WTC11 (cell line): ENCODE results near the gene TRIM17. TPM values are rescaled to one million over a fixed set of nuclear protein-coding genes. Genes with fewer than 3 reads are reported as not detected.

ENCODE experiments used
- ATAC-seq: fragments of 200-7000 bp; cut with Tn5 transposase; 2 replicates; pipeline ENCODE4 v1.10.0; 2021; ENCODE audit warnings: mild to moderate bottlenecking, moderate library complexity
- CTCF ChIA-PET: fragments of 300-600 bp; sonication (Branson Sonifier 250); formaldehyde crosslinking; loops from one replicate; lab custom pipeline; 2021; ENCODE audit warnings: antibody characterized with exemption; lab: Charles Lee
- POLR2A ChIA-PET: fragments of 350-600 bp; sonication (Branson Sonifier 250); formaldehyde crosslinking; loops from one replicate; lab custom pipeline; 2021; ENCODE audit warnings: antibody characterized with exemption; lab: Charles Lee
- DNase-seq: peaks from one replicate; pipeline ENCODE4 v3.0.0; 2021; ENCODE audit warnings: low spot score
- H3K27ac Mint-ChIP-seq: 2 replicates; pipeline ENCODE4 v1.8.0; 2021; ENCODE audit warnings: mixed read lengths
- H3K27me3 Mint-ChIP-seq: 2 replicates; pipeline ENCODE4 v1.8.0; 2021; ENCODE audit warnings: low read depth, mild to moderate bottlenecking, moderate library complexity, mixed read lengths
- H3K36me3 Mint-ChIP-seq: 2 replicates; pipeline ENCODE4 v1.8.0; 2021; ENCODE audit warnings: mixed read lengths
- H3K4me1 Mint-ChIP-seq: 2 replicates; pipeline ENCODE4 v1.8.0; 2022; ENCODE audit warnings: mixed read lengths
- H3K4me3 Mint-ChIP-seq: 2 replicates; pipeline ENCODE4 v1.8.0; 2021; ENCODE audit warnings: mild to moderate bottlenecking, moderate library complexity, mixed read lengths
- H3K9me3 Mint-ChIP-seq: 2 replicates; pipeline ENCODE4 v1.8.0; 2021; ENCODE audit warnings: mixed read lengths
- ATF3 ChIP-seq: sonication (generic); formaldehyde crosslinking; conservative IDR thresholded peaks from 2 replicates; pipeline ENCODE4 v1.8.1; 2022; ENCODE audit warnings: mild to moderate bottlenecking, missing genetic modification reagents
- EMX1 ChIP-seq: fragments of 250-450 bp; sonication (Bioruptor Pico); IDR thresholded peaks from 2 replicates; pipeline ENCODE4 v1.8.0; 2021; ENCODE audit warnings: mild to moderate bottlenecking
- ERG ChIP-seq: fragments of 250-450 bp; sonication (Bioruptor Pico); IDR thresholded peaks from 2 replicates; pipeline ENCODE4 v1.8.0; 2021; ENCODE audit warnings: mild to moderate bottlenecking
- FOXK1 ChIP-seq: sonication (generic); formaldehyde crosslinking; IDR thresholded peaks from 2 replicates; pipeline ENCODE4 v1.8.0; 2022; ENCODE audit warnings: mild to moderate bottlenecking, moderate library complexity, missing genetic modification reagents
- GRHL2 ChIP-seq: fragments of 250-450 bp; sonication (Bioruptor Pico); IDR thresholded peaks from 2 replicates; pipeline ENCODE4 v1.8.0; 2022; ENCODE audit warnings: mild to moderate bottlenecking, moderate library complexity; ENCODE audit not compliant: insufficient replicate concordance, severe bottlenecking
- HMGXB4 ChIP-seq: sonication (generic); formaldehyde crosslinking; IDR thresholded peaks from 2 replicates; pipeline ENCODE4 v1.8.1; 2023; ENCODE audit warnings: mild to moderate bottlenecking, moderate library complexity, missing genetic modification reagents
- IRF1 ChIP-seq: sonication (generic); formaldehyde crosslinking; IDR thresholded peaks from 2 replicates; pipeline ENCODE4 v1.8.0; 2023; ENCODE audit warnings: missing genetic modification reagents
- IRF2 ChIP-seq: sonication (generic); formaldehyde crosslinking; IDR thresholded peaks from 2 replicates; pipeline ENCODE4 v1.8.0; 2022; ENCODE audit warnings: low read depth, missing genetic modification reagents, borderline replicate concordance
- KAT7 ChIP-seq: sonication (generic); formaldehyde crosslinking; IDR thresholded peaks from 2 replicates; pipeline ENCODE4 v1.8.1; 2023; ENCODE audit warnings: missing genetic modification reagents, mild to moderate bottlenecking, borderline replicate concordance
- MLX ChIP-seq: sonication (generic); formaldehyde crosslinking; IDR thresholded peaks from 2 replicates; pipeline ENCODE4 v1.8.1; 2023; ENCODE audit warnings: mild to moderate bottlenecking, missing genetic modification reagents, moderate library complexity
- MXD4 ChIP-seq: fragments of 250-450 bp; sonication (Bioruptor Pico); IDR thresholded peaks from 2 replicates; pipeline ENCODE4 v1.8.0; 2021; ENCODE audit warnings: mild to moderate bottlenecking, moderate library complexity, borderline replicate concordance
- NFATC4 ChIP-seq: fragments of 250-450 bp; sonication (Bioruptor Pico); IDR thresholded peaks from 2 replicates; pipeline ENCODE4 v1.9.0; 2021; ENCODE audit warnings: mild to moderate bottlenecking
- OVOL2 ChIP-seq: fragments of 250-450 bp; sonication (Bioruptor Pico); IDR thresholded peaks from 2 replicates; pipeline ENCODE4 v1.9.0; 2021; ENCODE audit warnings: mild to moderate bottlenecking, borderline replicate concordance
- SMAD3 ChIP-seq: sonication (generic); formaldehyde crosslinking; IDR thresholded peaks from 2 replicates; pipeline ENCODE4 v1.8.0; 2022; ENCODE audit warnings: missing genetic modification reagents, mild to moderate bottlenecking, borderline replicate concordance
- USF2 ChIP-seq: sonication (generic); formaldehyde crosslinking; IDR thresholded peaks from 2 replicates; pipeline ENCODE4 v1.8.1; 2023; ENCODE audit warnings: mild to moderate bottlenecking, missing genetic modification reagents, moderate library complexity
- ZMAT4 ChIP-seq: fragments of 250-450 bp; sonication (Bioruptor Pico); IDR thresholded peaks from 2 replicates; pipeline ENCODE4 v1.9.0; 2021; ENCODE audit warnings: mild to moderate bottlenecking
- ZNF263 ChIP-seq: sonication (generic); formaldehyde crosslinking; IDR thresholded peaks from 2 replicates; pipeline ENCODE4 v1.8.1; 2022; ENCODE audit warnings: low read depth, mild to moderate bottlenecking, moderate library complexity, missing genetic modification reagents
- ZNF671 ChIP-seq: fragments of 250-450 bp; sonication (Bioruptor Pico); IDR thresholded peaks from 2 replicates; pipeline ENCODE4 v1.8.0; 2021; ENCODE audit warnings: mild to moderate bottlenecking
- total RNA-seq: library from RNA; stranded (reverse); gene quantifications from 3 replicates; pipeline ENCODE4 v1.2.3, GENCODE V29; 2021

TRIM17 gene
- total RNA-seq, 1 experiment from 2014 or later = 2.6 TPM

GRCh38 chr1:228408869-228409805 is 7.5 kb downstream of the TRIM17 start:
- peaks cover 19% of the 10 kb centered on the region for H3K4me1 Mint-ChIP-seq
- POLR2A ChIA-PET = interaction anchor here (2.1 kb wide), 1 partner anchor 48 kb away, joined by 9 read pairs; a partner anchor contains a TSS
- ATAC-seq (no peak), DNase-seq (peak; percentile 5)
- no peaks in the 10 kb centered on the region for H3K9me3 Mint-ChIP-seq
- H3K27me3 Mint-ChIP-seq = peaks cover 10% of the 10 kb centered on the region
- H3K36me3 Mint-ChIP-seq = peaks cover 4% of the 10 kb centered on the region; the same call in 1 of the 2 replicates
- H3K27ac Mint-ChIP-seq = no peak overlapping the region
- TF ChIP-seq NFATC4 (CRISPR knock-in tag) (no peak), ERG (no peak), KAT7 (CRISPR knock-in tag) (no peak), OVOL2 (CRISPR knock-in tag) (no peak), IRF1 (CRISPR knock-in tag) (no peak), ZNF671 (no peak), ZMAT4 (CRISPR knock-in tag) (no peak), USF2 (CRISPR knock-in tag) (no peak), ATF3 (CRISPR knock-in tag) (no peak), IRF2 (no peak), MLX (CRISPR knock-in tag) (no peak), SMAD3 (CRISPR knock-in tag) (no peak)
- TF ChIP-seq, all 79 proteins: peak for 0
- H3K4me3 Mint-ChIP-seq = no peak overlapping the region
- CTCF ChIA-PET = interaction anchor here (1.0 to 1.1 kb wide), 2 partner anchors 55 to 136 kb away, joined by 3 read pairs; no protein-coding TSS in a partner anchor

- H3K36me3 Mint-ChIP-seq = peaks cover 4% of the 10 kb centered on the region; the same call in 1 of the 2 replicates
- no peak for TF ChIP-seq EMX1 (CRISPR knock-in tag)
- TF ChIP-seq MXD4 (CRISPR knock-in tag) = no peak
- no peak for TF ChIP-seq OVOL2 (CRISPR knock-in tag)
- TF ChIP-seq GRHL2 = no peak
- TF ChIP-seq FOXK1 (CRISPR knock-in tag) = no peak
- no peak for TF ChIP-seq ZNF263 (CRISPR knock-in tag)
- no peak for TF ChIP-seq HMGXB4 (CRISPR knock-in tag)
- H3K4me1 Mint-ChIP-seq = peaks cover 24% of the 10 kb centered on the region
- POLR2A ChIA-PET = interaction anchor here (3.8 kb wide), 1 partner anchor 49 kb away, joined by 52 read pairs; a partner anchor contains a TSS
- DNase-seq (no peak), ATAC-seq (no peak)
- H3K4me3 Mint-ChIP-seq = peak overlapping the region; percentile 94
- peaks cover under 1% of the 10 kb centered on the region; the same call in 1 of the 2 replicates for H3K27me3 Mint-ChIP-seq
- CTCF ChIA-PET = no interaction called here
- H3K9me3 Mint-ChIP-seq = no peaks in the 10 kb centered on the region
- H3K27ac Mint-ChIP-seq = no peak overlapping the region
Observed at GRCh38 chr1:228408041-228408868, 8.4 kb downstream of the TRIM17 start.
